ENCODE results near the gene CDK11B.
"Not testable (repeated sequence)": the region's sequence is repeated elsewhere in the genome, so short reads cannot be mapped to it uniquely, and the experiment has no call there.

Gene CDK11B

DNA sequence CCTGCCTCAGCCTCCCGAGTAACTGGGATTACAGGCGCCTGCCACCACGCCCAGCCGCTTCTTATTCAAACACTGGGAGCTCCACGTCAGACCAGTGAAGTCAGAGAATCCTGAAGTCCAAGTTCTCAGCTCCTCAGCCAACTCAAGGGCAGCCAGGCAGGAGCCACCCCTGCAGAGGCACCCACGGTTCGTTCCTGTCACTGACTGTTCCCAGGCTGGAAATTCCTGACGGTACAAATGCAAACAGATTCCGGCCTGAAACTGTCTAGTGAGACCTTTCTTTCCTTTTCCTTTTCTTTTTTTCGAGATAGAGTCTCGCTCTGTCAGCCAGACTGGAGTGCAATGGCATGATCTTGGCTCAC, 22.1 kb upstream of the CDK11B start:
- peak; percentile 0 for DNase-seq

DNA sequence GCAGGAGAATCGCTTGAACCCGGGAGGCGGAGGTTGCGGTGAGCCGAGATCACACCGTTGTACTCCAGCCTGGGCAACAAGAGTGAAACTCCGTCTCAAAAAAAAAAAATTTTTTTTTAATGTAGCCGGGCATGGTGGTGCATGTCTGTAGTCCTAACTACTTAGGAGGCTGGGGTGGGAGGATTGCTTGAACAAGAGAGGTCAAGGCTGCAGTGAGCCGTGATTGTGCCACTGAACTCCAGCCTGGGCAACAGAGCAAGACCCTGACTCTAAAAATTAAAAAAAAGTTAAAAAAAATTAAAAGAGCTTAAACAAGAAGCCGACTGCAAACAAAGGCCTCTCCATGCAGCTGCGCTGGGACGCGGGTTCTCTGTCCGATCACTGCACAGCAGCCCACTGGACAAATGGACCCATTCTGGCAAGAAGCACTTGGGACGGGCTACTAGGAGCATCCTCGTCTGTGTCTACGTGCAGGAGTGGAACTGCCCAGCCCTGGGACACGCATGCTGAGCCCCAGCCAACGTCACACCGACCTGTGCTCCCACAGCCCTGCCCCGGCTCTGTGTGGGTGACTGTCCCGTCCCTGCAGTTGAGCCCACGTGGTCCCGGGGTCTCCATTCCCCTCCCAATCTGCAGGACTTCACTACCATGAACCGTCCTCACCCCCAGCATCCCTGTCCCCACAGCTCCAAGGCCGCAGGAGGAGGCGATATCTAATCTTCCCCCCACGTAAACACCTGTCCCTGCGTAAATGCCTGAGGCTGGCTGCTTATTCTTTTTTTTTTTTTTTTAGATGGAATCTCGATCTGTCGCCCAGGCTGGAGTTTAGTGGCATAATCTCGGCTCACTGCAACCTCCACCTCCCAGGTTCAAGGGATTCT, 21.5 kb upstream of the CDK11B start:
- DNase-seq = peak; percentile 1

DNA sequence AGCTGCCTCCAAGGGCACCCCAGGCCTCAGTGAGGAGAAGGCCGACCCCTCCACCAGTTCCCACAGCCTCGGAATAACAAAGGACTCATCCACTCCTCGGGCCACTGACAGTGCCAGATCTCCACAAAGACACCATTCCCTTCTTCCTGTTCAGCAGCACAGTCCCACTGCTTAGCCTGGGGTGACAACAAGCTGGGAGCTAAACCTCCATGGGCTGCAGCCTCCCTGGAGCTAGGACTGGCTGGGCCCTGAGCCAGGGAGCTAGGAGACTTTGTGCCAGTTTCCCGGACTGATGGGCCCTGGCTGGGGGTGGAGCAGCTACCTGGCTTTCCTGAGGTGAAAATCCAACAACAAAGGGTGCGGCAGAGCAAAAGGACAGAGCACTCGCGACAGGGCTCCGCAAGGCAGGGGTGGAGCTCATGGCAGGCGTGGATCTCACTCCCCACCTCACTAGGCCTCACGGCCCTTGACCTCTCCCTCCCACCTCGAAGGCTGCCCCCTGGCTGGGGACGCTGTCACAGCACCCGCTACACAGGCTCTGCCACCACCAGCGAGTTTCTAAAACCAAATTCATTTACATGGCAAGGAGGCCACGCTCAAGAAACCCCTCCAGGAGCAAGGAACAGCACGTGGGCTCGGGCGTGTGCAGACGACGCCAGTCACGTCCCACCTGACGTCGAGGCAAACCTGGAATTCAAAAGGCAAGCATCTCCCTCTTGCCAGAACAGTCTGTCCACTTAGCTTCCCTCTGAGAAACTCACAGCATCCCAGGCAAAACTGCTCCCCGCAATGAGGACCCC, 20.0 kb upstream of the CDK11B start:
- DNase-seq = peak; percentile 72

DNA sequence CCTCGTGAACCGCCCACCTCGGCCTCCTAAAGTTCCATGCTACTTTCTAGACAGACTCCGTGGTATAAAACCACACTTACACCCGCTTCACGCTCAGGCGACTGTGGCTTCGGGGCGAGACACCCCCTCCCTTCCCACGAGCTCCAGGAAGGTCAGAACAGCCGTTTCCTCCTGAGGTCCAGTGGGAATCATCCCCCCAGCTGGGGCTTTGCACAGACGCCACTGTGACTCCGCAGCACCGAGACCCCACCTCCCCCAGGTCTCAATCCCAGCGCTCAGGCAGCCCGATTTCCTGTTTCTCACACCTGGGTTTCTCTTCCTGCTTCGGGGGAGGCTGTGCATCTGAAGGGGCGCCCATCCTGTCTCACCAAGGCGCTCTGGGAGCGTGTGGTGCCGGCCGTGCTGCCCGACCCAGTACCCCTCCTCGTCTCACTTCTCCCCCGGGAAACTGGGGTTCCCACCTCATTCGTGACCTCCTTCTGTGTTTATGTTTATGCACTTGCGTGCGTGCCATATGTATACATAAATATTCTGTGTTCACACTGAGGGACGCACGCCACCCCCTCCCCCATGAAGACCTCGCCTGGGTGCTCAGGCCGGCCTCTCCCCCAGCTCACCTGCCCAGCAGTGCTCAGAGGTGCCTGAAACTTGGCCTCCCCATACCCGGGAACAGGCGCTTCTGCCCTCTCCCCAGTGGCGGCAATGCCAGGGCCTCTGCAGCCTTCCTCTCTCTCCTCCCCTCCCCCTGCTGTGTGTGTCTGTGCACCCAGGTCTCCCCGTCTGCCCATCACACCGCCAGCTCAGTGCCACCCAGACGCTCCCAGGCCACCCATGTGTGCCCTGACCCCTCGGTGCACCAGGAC, 19.1 kb upstream of the CDK11B start:
- peak; percentile 41 for DNase-seq

DNA sequence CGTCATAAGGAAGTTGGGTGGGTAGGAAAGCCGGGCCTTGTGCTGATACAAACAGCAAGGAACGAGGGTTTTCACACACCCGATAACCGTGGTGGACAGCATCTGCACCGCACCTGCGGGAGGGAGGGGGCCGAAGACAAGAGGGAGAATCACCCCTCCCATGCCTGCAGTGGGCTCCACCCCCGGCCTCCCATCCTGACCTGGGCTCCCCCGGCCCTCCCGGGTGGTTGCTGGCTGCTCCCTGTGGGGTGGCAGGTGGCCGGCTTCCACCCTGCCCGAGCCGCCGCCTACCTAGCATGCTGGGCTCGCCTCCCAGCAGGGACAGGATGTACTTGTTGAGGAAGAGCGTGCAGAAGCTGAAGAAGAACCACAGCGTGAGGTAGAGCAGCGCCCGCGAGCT, 17.3 kb upstream of the CDK11B start:
- not testable (repeated sequence) for DNase-seq

DNA sequence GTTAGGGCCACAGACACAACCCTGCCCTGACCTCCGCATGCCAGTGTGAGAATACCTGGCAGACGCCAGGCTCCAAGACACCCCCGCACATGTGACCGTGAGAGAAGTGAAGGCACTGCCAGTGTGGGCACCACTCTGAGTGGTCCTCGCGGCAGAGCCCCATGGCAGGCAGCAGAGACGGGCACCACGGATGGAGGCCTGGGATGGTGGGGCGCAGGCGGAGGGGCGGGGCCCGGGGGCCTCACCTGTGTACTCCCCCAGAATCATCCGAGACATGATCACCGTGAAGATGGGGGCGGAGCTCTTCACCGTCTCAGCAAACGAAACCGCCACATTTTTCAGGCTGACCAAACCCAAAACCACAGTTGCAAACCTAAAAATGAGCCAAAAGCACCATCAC, 16.4 kb upstream of the CDK11B start:
- DNase-seq = not testable (repeated sequence)

DNA sequence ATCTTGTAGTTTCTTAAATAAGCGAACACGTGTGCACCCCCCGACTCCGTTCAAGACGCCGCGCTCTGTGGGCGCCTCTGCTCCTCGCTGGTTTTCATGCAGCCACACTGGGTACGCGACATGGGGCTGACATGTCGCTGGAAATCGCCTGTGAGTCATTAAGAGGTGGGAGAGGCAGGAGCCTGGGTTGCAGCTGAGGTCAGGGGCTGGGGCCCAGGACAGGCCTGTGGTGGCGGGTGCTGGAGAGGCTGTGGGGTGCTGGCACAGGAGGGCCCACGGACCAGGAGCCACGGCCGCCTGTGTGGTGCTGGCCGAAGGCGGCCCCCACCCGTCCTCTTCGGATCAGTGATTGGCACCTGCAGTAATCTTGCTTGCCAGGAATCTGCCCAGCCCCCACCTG, 16.0 kb upstream of the CDK11B start:
- DNase-seq = not testable (repeated sequence)

DNA sequence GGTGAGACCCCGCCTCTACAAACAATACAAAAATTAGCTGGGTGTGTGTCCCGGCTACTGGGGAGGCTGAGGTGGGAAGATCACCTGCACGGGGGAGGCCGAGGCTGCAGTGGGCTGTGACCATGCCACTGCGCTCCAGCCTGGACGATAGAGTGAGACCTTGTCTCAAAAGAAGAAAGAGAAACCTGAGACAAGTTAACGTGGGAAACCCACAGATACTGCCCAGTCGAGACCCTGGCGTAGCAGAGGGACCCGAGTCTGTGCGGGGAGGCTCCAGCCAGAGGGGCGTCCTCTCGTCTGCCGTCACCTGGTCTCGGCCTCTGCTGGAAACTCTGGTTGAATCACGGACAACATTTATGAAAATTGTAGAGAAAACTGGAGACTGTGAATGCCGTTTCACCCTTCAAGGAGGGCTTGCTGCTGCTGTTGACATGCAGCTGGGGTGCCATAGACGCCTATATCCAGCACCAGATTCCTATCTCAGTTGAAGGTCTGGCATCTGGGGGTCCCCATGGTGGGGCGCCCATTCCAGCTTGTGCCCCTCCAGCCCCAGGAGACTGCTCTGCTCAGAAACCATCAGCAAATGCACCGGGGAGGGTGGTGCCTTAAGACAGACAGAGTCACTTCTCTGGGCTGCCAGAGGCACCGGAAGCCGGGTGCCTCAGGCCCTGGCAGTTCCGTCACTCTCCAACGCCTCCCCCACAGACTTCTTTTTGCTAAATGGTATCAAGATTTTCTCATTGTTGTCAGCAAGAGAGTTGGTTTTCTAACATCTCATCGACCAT, 13.6 kb upstream of the CDK11B start:
- no peak for DNase-seq

DNA sequence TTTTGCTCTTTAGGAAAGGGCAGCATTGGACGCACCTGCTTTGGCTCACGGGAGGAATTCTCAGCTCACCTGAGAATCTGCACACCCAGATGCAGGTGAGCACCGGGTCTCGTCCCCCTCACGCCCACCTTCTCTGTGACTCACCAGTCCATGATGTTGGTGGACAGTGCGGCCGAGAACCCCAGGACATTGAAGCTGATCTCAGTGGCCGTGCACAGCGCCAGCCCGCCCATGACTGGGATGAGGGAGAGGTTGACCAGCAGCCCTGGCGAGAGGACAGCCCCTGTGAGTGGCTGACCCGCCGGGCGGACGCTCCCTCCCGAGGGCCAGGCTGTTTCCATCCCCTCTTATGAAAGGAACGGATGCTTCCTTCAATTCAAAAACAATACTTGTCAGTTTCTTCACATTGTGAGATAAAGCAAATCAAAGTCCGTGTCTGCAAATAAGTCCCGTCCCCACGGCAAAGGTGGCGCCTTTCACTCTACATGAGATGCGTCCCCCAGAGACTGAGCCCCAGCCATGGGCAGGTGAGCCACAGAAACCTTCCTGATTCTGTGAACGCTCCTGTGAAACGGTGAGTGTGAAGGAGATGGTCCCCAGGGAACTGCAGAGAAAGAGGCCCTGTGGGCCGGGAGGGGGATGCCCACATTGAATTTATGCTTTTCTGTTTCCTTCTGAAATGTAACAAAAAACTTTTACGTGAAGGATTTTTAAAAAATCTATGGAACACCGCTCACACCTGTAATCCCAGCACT, 12.7 kb upstream of the CDK11B start:
- no peak for DNase-seq

DNA sequence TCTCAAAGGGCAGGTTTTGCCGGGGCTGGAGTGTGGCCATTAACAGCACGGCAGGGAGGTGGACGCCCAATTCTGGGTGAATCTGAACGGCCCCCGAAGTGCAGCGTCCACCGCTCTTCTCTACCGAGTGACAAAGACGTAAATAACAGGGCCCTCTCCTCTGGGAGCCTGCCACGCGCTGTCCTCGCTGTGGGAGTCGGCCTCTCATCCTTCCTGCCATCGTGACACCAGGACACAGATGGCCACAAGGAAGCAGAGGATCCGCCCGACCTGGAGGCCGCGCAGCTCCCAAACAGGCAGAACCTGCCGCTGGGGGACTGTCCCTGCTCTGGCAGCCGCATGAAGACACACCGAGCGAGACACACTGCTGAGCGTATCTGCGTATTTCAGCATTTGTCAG, 12.1 kb upstream of the CDK11B start:
- DNase-seq = no peak

DNA sequence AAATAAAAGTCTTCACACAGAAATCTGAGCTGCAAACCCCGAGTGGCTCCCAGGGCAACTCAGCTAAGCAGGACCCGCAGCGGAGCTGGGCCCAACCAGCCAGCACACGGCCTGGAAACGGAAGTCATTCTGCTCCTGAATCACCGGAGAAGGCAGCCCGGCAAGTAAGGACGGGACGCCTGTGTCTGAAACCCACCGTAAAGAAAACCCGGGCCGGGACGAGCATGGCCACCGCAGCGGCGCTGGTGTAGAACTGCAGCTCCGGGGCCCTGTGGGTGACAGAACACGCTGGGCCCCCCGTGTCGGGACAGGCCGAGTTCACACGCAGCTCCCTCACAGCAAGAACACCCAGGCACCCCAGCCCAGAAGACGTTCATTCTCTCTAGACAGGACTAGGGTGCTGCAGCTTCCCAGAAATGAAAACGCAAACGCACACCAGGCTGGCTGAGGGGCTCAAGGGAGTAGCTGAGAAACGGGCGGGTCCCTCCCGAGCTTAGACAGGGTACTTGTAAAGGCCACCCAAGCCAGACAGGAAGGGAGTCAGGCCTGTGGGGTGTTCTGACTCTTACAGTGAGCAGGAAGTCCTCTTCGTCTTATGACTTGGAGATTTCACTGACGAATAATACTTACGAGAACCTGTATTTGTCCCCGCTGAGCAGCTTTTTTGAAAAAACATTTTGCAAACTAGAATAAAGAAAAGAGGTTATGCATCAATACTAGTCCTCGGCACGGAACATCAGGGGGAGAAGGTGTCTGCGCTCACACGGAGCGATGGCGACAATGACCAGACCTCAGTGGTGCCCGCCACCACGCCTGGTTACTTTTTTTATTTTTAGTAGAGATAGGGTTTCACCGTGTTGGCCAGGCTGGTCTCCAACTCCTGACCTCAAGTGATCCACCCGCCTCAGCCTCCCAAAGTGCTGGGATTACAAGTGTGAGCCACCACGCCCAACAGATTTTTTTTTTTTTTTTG, 10.9 kb upstream of the CDK11B start:
- DNase-seq = no peak

DNA sequence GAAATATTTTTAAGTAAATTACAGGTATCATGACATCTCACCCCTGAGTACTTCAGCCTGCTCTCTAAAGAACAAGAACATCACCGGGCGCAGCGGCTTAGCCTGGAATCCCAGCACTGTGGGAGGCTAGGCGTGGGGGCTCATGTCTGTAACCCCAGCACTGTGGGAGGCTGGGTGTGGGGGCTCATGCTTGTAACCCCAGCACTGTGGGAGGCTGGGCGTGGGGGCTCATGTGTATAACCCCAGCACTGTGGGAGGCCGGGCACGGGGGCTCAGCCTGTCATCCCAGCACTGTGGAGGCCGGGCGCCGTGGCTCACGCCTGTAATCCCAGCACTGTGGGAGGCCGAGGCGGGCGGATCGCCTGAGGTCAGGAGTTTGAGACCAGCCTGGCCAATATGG, 7.7 kb upstream of the CDK11B start:
- DNase-seq = no peak

DNA sequence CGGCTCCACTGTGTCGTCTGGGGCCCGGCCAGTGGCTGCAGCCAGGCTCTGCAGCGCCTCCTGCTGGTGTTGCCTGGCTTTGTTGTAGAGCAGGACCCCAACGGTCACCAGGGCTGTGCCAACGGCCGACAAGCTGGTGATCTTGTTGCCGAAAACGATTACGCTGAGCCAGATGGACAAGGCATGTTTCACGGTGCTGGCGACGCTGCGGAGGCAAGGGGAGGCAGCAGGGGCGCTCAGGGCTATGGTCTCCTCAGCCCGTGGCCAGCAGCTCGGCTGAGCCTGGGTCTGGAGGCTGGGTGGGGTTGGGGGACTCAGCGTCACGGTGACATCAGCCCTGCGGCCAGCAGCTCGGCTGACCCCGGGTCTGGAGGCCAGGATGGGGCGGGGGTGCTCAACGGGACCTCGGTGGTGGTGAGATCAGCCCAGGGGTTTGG, 7.0 kb upstream of the CDK11B start:
- DNase-seq = peak; percentile 34

DNA sequence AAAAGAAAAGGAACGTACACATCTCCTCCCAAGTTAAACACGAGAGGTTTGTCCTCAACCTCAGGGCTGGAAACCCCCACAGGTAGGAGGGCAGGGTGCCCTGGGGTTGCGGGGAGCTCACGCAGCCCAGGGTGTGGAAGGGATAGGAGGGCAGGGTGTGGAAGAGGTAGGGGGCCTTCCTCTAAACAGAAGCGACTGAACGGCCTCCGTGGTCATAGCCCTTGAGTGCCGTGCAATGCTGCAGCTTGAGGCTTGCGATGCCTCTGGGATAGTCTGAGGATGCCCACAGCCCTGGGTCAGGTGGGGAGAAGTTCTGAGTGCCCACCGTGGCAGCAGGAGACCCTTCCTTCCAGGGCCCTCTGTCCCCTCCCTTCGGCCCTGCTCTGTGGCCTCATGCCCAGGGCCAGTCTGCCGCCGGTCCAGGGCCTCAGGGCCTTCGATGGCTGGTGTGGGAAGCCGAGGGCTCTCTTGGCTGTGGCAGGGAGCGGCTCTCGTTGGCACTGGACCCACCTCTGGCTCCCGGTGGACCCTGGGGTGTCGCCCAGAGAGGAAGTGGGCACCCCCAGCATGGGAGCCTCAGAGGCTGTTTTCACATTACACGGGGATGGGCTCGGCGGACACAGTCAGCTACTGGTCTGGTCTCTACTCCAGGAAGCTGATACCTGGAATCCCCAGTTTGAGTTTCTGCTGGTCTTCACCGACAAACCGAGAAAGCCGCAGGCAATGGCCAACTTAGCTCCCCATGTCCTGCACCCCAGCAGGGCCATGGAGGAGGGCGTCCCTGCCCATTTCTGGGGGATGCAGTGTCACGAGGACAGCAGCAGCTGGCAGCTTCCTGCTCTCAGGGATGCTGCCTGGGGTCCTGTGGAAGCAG, 6.4 kb upstream of the CDK11B start:
- DNase-seq = no peak

DNA sequence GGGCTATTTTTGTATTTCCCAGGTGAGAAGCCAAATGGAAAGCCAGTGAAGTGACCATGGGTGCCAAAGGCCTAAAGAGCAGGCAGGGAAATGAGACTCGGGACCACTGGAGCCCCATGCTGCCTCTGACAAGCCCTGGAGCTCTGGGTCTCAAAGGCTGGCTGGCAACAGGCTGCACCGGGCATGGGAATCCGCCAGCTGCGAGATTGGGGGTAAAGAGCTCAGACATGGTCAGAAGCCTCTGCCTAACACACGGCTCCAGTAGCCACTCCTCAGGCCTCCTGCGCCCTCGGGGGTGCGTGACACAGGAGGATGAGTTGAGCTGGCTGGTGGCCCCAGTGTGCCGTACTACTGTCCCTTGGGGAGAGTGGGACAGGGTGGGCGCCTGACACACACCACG, 5.5 kb upstream of the CDK11B start:
- DNase-seq = not testable (repeated sequence)

DNA sequence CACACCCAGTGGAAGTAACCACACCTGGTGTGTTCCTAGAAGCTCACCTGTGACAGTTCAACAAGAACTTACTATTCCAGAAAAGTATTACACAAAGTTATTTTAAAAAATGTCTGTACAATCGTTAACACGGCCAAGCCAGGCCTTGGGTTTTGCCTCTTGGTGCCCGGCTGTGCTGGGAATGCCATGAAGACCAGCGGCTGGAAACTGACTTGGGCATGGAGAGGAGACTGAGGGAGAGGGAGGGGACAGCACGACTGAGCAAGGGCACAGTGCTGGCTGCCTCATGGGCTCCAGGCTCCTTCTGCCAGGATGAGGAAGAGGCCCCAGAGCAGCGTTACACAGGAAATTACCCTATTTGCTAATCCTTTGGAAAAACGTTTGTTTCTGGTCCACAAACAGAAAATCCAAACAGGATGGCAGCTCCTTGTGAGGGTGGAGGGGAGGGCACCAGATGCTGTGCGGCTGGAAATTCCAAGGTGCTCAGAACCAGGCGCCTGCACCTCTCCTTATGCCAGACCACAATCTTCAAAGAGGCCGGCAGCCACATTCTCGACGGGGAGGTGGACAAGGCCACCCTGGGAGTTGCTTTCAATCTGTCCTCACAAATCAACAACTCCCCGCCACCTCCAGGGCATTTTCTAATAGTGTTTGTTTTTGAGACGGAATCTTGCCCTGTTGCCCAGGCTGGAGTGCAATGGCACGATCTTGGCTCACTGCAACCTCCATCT, 4.2 kb upstream of the CDK11B start:
- DNase-seq = not testable (repeated sequence)

DNA sequence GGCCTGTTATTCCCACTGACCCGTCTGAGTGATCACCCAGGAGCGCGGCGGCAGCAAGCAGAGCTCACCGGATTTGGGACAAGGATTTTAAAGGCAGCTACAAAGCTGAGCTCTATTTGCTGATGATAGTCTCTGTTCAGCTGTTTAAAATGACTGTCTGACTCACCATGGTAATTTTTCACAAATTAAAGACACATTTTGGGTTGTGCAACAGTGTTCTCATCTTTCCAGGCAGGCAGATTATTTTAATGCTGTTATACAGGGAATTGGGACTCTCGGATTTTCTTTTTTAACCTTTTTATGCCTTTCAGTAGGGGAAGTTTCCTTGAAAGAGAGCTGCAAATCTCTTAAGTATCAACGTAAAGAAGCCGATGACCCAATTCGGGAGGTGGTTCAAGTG, 3.6 kb upstream of the CDK11B start:
- not testable (repeated sequence) for DNase-seq

DNA sequence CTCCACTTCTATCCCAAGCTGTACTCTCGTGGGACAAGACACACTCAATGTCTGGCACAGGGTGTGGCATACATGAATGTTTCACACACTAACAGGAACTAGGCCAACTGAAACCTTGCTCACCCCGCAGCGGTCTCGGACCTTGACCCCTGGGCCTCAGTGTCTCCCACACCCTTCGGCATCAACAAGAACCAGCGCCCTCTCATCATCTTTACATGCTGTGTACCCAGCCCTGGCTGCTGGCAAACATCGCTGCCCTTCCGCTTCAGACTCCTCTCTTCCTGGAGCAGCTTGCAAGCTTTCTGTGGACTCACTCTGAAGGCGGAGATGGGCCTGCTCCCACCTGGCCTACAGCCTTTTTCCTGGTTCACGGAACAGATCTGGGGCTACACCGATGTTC, 10.5 kb downstream of the CDK11B start:
- not testable (repeated sequence) for DNase-seq
